K562 (cell line): Measurements from ENCODE around the gene RAPGEFL1. TPM values are rescaled to one million over a fixed set of nuclear protein-coding genes. Genes with fewer than 3 reads are reported as not detected.

Experiments
- ATAC-seq: fragments of 200-7000 bp; cut with Tn5 transposase; 3 replicates; pipeline ENCODE4 v1.9.1; 2020; ENCODE audit warnings: moderate library complexity
- BruUV-seq: library from RNA; stranded (reverse); fragments of 400-500 nt; replicated peaks from 2 replicates; lab custom pipeline; 2021; lab: Mats Ljungman, UMichigan
- CTCF ChIA-PET: fragments of 300-600 bp; formaldehyde crosslinking; extraction: SDS; loops from one replicate; lab custom pipeline; 2021; ENCODE audit warnings: low intra/inter-chr PET ratio; lab: Yijun Ruan, JAX
- POLR2A ChIA-PET: fragments of 300-600, 350-650 bp; sonication (Branson Sonifier 250); formaldehyde crosslinking; extraction: SDS; loops from one replicate; lab custom pipeline; 2021; ENCODE audit warnings: antibody characterized with exemption, inconsistent platforms; lab: Yijun Ruan, JAX
- DNase-seq, 4 experiments: peaks; one replicate each; pipeline versions ENCODE4 v3.0.0 to v3.0.0-alpha.2; 2011 to 2018; ENCODE audit warnings: low spot score in 3 of 4, mixed read lengths in 3 of 4; ENCODE audit errors: extremely low read depth in 1 of 4
- FAIRE-seq: peaks from 2 replicates; lab custom pipeline; 2011; peaks lifted over from hg19 to GRCh38; lab: Jason Lieb, UNC
- H2AFZ ChIP-seq: 2 replicates; pipeline ENCODE4 v1.6.0; 2011; ENCODE audit warnings: low read depth, low read length, control low read depth, inconsistent platforms
- H3K27ac ChIP-seq: fragments of 200-600 bp; 3 replicates; pipeline ENCODE4 v1.8.0; 2011; ENCODE audit warnings: low read depth, mild to moderate bottlenecking, control low read depth, inconsistent platforms, low read length, moderate library complexity, mixed read lengths; ENCODE audit errors: extremely low read depth
- H3K27me3 ChIP-seq, 2 experiments: fragments of 300-600 bp in 1 of 2; 2 replicates in 1 of 2; 3 replicates in 1 of 2; pipeline versions ENCODE4 v1.6.0 to v1.8.0; 2011; ENCODE audit warnings: inconsistent platforms in 2 of 2, low read length in 2 of 2, mild to moderate bottlenecking in 1 of 2, mixed read lengths in 1 of 2, moderate library complexity in 1 of 2; ENCODE audit not compliant: control insufficient read depth in 2 of 2, insufficient read depth in 2 of 2
- H3K36me3 ChIP-seq: fragments of 300-600 bp; 3 replicates; pipeline ENCODE4 v1.8.0; 2011; ENCODE audit warnings: mild to moderate bottlenecking, low read length, inconsistent platforms; ENCODE audit not compliant: control insufficient read depth, insufficient read depth
- H3K4me1 ChIP-seq, 2 experiments: fragments of 200-600 bp in 1 of 2; replicated peaks in 1 of 2; 2 replicates in 1 of 2; 3 replicates in 1 of 2; pipeline versions ENCODE4 v1.5.1 to v1.8.0; 2011; ENCODE audit warnings: inconsistent platforms in 2 of 2, low read length in 2 of 2, mild to moderate bottlenecking in 1 of 2, mixed read lengths in 1 of 2, moderate library complexity in 1 of 2; ENCODE audit not compliant: control insufficient read depth in 2 of 2, insufficient read depth in 2 of 2
- H3K4me2 ChIP-seq: 2 replicates; pipeline ENCODE4 v1.6.1; 2011; ENCODE audit warnings: low read length, control low read depth, inconsistent platforms, mixed read lengths; ENCODE audit not compliant: insufficient read depth
- H3K4me3 ChIP-seq: fragments of 200-600 bp; sonication (generic), shearing (Covaris generic); 2 replicates; pipeline ENCODE4 v1.5.1; 2016; ENCODE audit warnings: control low read depth, inconsistent platforms
- H3K79me2 ChIP-seq: fragments of 200-600 bp; 3 replicates; pipeline ENCODE4 v1.8.0; 2011; ENCODE audit warnings: low read length, inconsistent platforms; ENCODE audit not compliant: control insufficient read depth, insufficient read depth
- H3K9ac ChIP-seq, 2 experiments: 2 replicates each; pipeline versions ENCODE4 v1.6.0 to v1.6.1; 2011; ENCODE audit warnings: low read depth in 2 of 2, low read length in 2 of 2, control low read depth in 1 of 2, inconsistent platforms in 1 of 2, mild to moderate bottlenecking in 1 of 2, mixed read lengths in 1 of 2; ENCODE audit not compliant: insufficient read depth in 1 of 2
- H3K9me1 ChIP-seq: one replicate; pipeline ENCODE4 v1.6.0; 2011; ENCODE audit warnings: inconsistent platforms, mild to moderate bottlenecking, low read length, moderate library complexity; ENCODE audit not compliant: control insufficient read depth, insufficient read depth
- H3K9me3 ChIP-seq: replicated peaks from 2 replicates; pipeline ENCODE4 v1.5.1; 2011; ENCODE audit warnings: low read depth, low read length, inconsistent platforms; ENCODE audit not compliant: control insufficient read depth, insufficient read depth
- H4K20me1 ChIP-seq: replicated peaks from 2 replicates; pipeline ENCODE4 v1.6.1; 2011; ENCODE audit warnings: low read length, inconsistent platforms, mixed read lengths; ENCODE audit not compliant: control insufficient read depth, insufficient read depth
- KDM1A ChIP-seq, 2 experiments: fragments of 450-650 bp; IDR thresholded peaks; 2 replicates each; pipeline ENCODE4 v1.6.1; 2016; ENCODE audit warnings: mild to moderate bottlenecking in 2 of 2
- RFX7 ChIP-seq: fragments of 250-450 bp; sonication (Bioruptor Pico); IDR thresholded peaks from 2 replicates; pipeline ENCODE4 v1.5.1; 2021; ENCODE audit warnings: mild to moderate bottlenecking
- SMARCA4 ChIP-seq: fragments of 450-650 bp; IDR thresholded peaks from 2 replicates; pipeline ENCODE4 v1.6.1; 2016
- SRSF3 ChIP-seq: fragments of 200-400 bp; formaldehyde crosslinking; IDR thresholded peaks from 2 replicates; pipeline ENCODE4 v1.6.1; 2016; ENCODE audit warnings: mild to moderate bottlenecking, low read length, moderate library complexity; ENCODE audit not compliant: insufficient read depth
- ZKSCAN3 ChIP-seq: fragments of 250-450 bp; sonication (Bioruptor Pico); IDR thresholded peaks from 2 replicates; pipeline ENCODE4 v1.4.0; 2020
- ZNF232 ChIP-seq: sonication (generic); formaldehyde crosslinking; IDR thresholded peaks from 2 replicates; pipeline ENCODE4 v1.8.0; 2022; ENCODE audit warnings: mild to moderate bottlenecking, missing genetic modification reagents
- WGBS: fragments of 100-300 bp; shearing (Covaris generic); methylation state at CpG from one replicate; pipeline ENCODE4 v1.1.6; 2016; ENCODE audit warnings: low coverage, mixed read lengths; ENCODE audit not compliant: insufficient coverage; ENCODE audit errors: missing lambda C conversion rate; 5-methylcytosine and 5-hydroxymethylcytosine counted together
- in situ Hi-C: fragments of 300-500 bp; cut with MboI; formaldehyde crosslinking; loops from 4 replicates; pipeline ENCODE4 v1.15.0; 2018; ENCODE audit warnings: inconsistent platforms, mixed read lengths
- intact Hi-C: fragments of 100-400 bp; cut with micrococcal nuclease; formaldehyde crosslinking; loops from 2 replicates; pipeline ENCODE4 v1.14.2; 2022
- polyA plus RNA-seq, 8 experiments: library from polyadenylated mRNA; depleted of rRNA in 4 of 8; stranded (reverse) in 5 of 8; unstranded in 3 of 8; fragments of >200 nt; fragmentation: Nextera tagmentation in 2 of 8; fragmentation: Illumina TruSeq in 1 of 8; extraction: Ambion mirVana in 2 of 8; extraction: Trizol in 1 of 8; gene quantifications; 2 replicates each; pipeline versions ENCODE4 v1.2.1 to v1.2.3, GENCODE V29; 2011 to 2014; ENCODE audit warnings: inconsistent platforms in 1 of 8, missing spikeins in 1 of 8
- total RNA-seq, 7 experiments: library from RNA; depleted of rRNA in 6 of 7; stranded (reverse); fragments of >200 nt in 6 of 7; fragmentation: Illumina TruSeq in 2 of 7; extraction: Trizol in 2 of 7; gene quantifications; 2 replicates each; pipeline versions ENCODE4 v1.2.1 to v1.2.3, GENCODE V29; 2011 to 2021; ENCODE audit warnings: low replicate concordance in 1 of 7
- TF ChIP-seq, protein P1 (sequence below): fragments of 250-450 bp; sonication (Bioruptor Pico); IDR thresholded peaks from 2 replicates; pipeline ENCODE4 v1.5.0; 2021; ENCODE audit warnings: mild to moderate bottlenecking, borderline replicate concordance
- TF ChIP-seq, protein P2 (sequence below): fragments of 450-650 bp; IDR thresholded peaks from 2 replicates; pipeline ENCODE4 v1.6.1; 2016; ENCODE audit warnings: antibody characterized with exemption
- TF ChIP-seq, protein P3 (sequence below): sonication (generic); IDR thresholded peaks from 2 replicates; pipeline ENCODE4 v1.6.1; 2016

RAPGEFL1 gene
- total and polyA plus RNA-seq, 9 of the 15 experiments (the other 6 are each of a cell fraction or from before 2014, with no cell fraction given), result 0.18 to 4.1 (median 2.1) TPM

DNA sequence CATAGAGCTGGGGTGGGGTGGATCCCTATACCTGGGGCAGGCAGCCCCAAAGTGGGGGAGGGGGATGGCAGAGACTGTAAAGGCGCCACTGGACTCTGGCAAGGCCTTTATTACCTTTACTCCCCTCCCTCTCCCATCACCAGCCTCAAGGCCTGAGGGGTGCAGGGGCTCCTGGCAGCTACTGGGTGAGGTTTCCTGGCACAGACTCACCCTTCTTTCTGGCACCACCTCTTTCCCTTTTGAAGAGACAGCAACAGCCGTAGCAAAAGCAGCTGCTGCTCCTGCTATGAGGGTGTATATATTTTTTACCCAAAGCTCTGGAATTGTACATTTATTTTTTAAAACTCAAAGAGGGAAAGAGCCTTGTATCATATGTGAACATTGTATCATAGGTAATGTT is 17.6 kb downstream of the RAPGEFL1 start:
- 73% methylated on average over 2 of the region's 2 CpGs for WGBS
- POLR2A ChIA-PET, result interaction anchor here (0.6 to 0.7 kb wide), 2 partner anchors 12 to 250 kb away, joined by 3 to 5 read pairs; no protein-coding TSS in a partner anchor
- BruUV-seq, result no TSS peak

More for the DNA sequence above, 17.6 kb downstream of the RAPGEFL1 start:
- in situ Hi-C loops, result loop anchor here (5.0 kb wide), 1 partner anchor 92 kb away; the partner anchor contains the start of gene CDC6
- Histone ChIP-seq H3K4me1 (peaks cover 3 to 26% of the 10 kb centered on the region in 2 experiments; a peak in 3 of 5 replicates), H3K27ac (no peak overlapping the region), H3K36me3 (no peaks in the 10 kb centered on the region; the same call in 2 of the 3 replicates), H3K9ac (no peak overlapping the region), H3K4me2 (no peak overlapping the region), H3K9me1 (no peaks in the 10 kb centered on the region), H3K4me3 (no peak overlapping the region), H2AFZ (no peak overlapping the region), H4K20me1 (no peaks in the 10 kb centered on the region), H3K9me3 (no peaks in the 10 kb centered on the region; the same call in 1 of the 2 replicates), H3K79me2 (no peaks in the 10 kb centered on the region), H3K27me3 (no peaks in the 10 kb centered on the region; a peak in 1 of 5 replicates)
- peak in 1 of 2 experiments; percentile 70; a peak in 1 of 4 replicates for TF ChIP-seq KDM1A (IDR thresholded peaks at IDR 0.05)
- TF ChIP-seq, protein P1, sequence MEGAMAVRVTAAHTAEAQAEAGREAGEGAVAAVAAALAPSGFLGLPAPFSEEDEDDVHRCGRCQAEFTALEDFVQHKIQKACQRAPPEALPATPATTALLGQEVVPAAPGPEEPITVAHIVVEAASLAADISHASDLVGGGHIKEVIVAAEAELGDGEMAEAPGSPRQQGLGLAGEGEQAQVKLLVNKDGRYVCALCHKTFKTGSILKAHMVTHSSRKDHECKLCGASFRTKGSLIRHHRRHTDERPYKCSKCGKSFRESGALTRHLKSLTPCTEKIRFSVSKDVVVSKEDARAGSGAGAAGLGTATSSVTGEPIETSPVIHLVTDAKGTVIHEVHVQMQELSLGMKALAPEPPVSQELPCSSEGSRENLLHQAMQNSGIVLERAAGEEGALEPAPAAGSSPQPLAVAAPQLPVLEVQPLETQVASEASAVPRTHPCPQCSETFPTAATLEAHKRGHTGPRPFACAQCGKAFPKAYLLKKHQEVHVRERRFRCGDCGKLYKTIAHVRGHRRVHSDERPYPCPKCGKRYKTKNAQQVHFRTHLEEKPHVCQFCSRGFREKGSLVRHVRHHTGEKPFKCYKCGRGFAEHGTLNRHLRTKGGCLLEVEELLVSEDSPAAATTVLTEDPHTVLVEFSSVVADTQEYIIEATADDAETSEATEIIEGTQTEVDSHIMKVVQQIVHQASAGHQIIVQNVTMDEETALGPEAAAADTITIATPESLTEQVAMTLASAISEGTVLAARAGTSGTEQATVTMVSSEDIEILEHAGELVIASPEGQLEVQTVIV (CRISPR knock-in tag), result no peak
- no peak for TF ChIP-seq RFX7 (CRISPR knock-in tag)
- no peak for TF ChIP-seq SMARCA4
- no peak for TF ChIP-seq ZNF232
- no peak for TF ChIP-seq ZKSCAN3 (CRISPR knock-in tag)
- TF ChIP-seq SRSF3, result no peak
- TF ChIP-seq, protein P2, sequence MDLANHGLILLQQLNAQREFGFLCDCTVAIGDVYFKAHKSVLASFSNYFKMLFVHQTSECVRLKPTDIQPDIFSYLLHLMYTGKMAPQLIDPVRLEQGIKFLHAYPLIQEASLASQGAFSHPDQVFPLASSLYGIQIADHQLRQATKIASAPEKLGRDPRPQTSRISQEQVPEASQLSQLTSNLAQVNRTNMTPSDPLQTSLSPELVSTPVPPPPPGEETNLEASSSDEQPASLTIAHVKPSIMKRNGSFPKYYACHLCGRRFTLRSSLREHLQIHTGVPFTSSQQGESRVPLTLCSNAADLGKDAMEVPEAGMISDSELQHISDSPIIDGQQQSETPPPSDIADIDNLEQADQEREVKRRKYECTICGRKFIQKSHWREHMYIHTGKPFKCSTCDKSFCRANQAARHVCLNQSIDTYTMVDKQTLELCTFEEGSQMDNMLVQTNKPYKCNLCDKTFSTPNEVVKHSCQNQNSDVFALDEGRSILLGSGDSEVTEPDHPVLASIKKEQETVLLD, result no peak
- TF ChIP-seq, protein P3, sequence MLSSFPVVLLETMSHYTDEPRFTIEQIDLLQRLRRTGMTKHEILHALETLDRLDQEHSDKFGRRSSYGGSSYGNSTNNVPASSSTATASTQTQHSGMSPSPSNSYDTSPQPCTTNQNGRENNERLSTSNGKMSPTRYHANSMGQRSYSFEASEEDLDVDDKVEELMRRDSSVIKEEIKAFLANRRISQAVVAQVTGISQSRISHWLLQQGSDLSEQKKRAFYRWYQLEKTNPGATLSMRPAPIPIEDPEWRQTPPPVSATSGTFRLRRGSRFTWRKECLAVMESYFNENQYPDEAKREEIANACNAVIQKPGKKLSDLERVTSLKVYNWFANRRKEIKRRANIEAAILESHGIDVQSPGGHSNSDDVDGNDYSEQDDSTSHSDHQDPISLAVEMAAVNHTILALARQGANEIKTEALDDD, result no peak
- no peak for DNase-seq
- intact Hi-C loops, result loop anchor here (5.0 kb wide), 1 partner anchor 183 kb away; no protein-coding TSS in a partner anchor
- no peak for ATAC-seq
- no peak for FAIRE-seq
- CTCF ChIA-PET, result no interaction called here
